GM10266 (cell line): ENCODE results near the gene BCL2.

Experiments
- DNase-seq: peaks from one replicate; pipeline ENCODE4 v3.0.0; 2012; ENCODE audit errors: extremely low spot score
- CTCF ChIP-seq: IDR thresholded peaks from 2 replicates; pipeline ENCODE4 v1.5.1; 2012; ENCODE audit warnings: mild to moderate bottlenecking, low read depth; ENCODE audit not compliant: control insufficient read depth, insufficient read depth; ENCODE audit errors: missing control alignments

Gene BCL2

GRCh38 chr18:63229971-63230370, 89.6 kb downstream of the BCL2 start:
- no peak for TF ChIP-seq CTCF
- DNase-seq, result no peak

- no peak for TF ChIP-seq CTCF
- no peak for DNase-seq
Observed at GRCh38 chr18:63225434-63225833, 94.1 kb downstream of the BCL2 start.

- no peak for DNase-seq
- TF ChIP-seq CTCF, result no peak
Observed at GRCh38 chr18:63224630-63225029, 94.9 kb downstream of the BCL2 start.

GRCh38 chr18:63223837-63224236, 95.7 kb downstream of the BCL2 start:
- TF ChIP-seq CTCF, result no peak
- no peak for DNase-seq

GRCh38 chr18:63220903-63221302, 98.7 kb downstream of the BCL2 start:
- no peak for TF ChIP-seq CTCF
- DNase-seq, result no peak

GRCh38 chr18:63218472-63218871, 101.1 kb downstream of the BCL2 start:
- no peak for DNase-seq
- no peak for TF ChIP-seq CTCF

- TF ChIP-seq CTCF, result no peak
- DNase-seq, result no peak
Observed at GRCh38 chr18:63216516-63217311, 102.9 kb downstream of the BCL2 start.
